GM12891 (cell line): Measurements from ENCODE around the gene ACVRL1.

Experiments
- DNase-seq: peaks from one replicate; pipeline ENCODE4 v3.0.0; 2011; ENCODE audit warnings: low spot score; ENCODE audit not compliant: insufficient read length
- FAIRE-seq: peaks from 2 replicates; lab custom pipeline; 2011; peaks lifted over from hg19 to GRCh38; lab: Jason Lieb, UNC
- PAX5 ChIP-seq: IDR thresholded peaks from 2 replicates; pipeline ENCODE4 v1.6.1; 2011; ENCODE audit warnings: low read length, moderate library complexity, mild to moderate bottlenecking; ENCODE audit not compliant: insufficient read depth, severe bottlenecking
- POLR2A ChIP-seq: IDR thresholded peaks from 2 replicates; pipeline ENCODE4 v1.6.1; 2011; ENCODE audit warnings: low read depth, low read length, control low read depth
- POLR2AphosphoS5 ChIP-seq: IDR thresholded peaks from 2 replicates; pipeline ENCODE4 v1.6.1; 2011; ENCODE audit warnings: low read depth, low read length, control low read depth
- POU2F2 ChIP-seq: IDR thresholded peaks from 2 replicates; pipeline ENCODE4 v1.6.1; 2011; ENCODE audit warnings: low read depth, mild to moderate bottlenecking, control low read depth, low read length, moderate library complexity
- SPI1 ChIP-seq: IDR thresholded peaks from 2 replicates; pipeline ENCODE4 v1.6.1; 2011; ENCODE audit warnings: low read depth, low read length, control low read depth
- TAF1 ChIP-seq: IDR thresholded peaks from 2 replicates; pipeline ENCODE4 v1.6.1; 2011; ENCODE audit warnings: low read depth, low read length, control low read depth

ACVRL1 gene

GRCh38 chr12:51895378-51896135 lies 11.7 kb upstream of the ACVRL1 start:
- DNase-seq (no peak), FAIRE-seq (no peak)
- TF ChIP-seq SPI1: no peak
- TF ChIP-seq POLR2A: no peak
- no peak for TF ChIP-seq POU2F2
- no peak for TF ChIP-seq POLR2AphosphoS5
- no peak for TF ChIP-seq TAF1
- TF ChIP-seq PAX5: no peak

- DNase-seq (no peak), FAIRE-seq (no peak)
- TF ChIP-seq PAX5: no peak
- no peak for TF ChIP-seq SPI1
- no peak for TF ChIP-seq TAF1
- no peak for TF ChIP-seq POLR2AphosphoS5
- TF ChIP-seq POU2F2: no peak
Measured at GRCh38 chr12:51896236-51896635, 11.1 kb upstream of the ACVRL1 start.

DNA sequence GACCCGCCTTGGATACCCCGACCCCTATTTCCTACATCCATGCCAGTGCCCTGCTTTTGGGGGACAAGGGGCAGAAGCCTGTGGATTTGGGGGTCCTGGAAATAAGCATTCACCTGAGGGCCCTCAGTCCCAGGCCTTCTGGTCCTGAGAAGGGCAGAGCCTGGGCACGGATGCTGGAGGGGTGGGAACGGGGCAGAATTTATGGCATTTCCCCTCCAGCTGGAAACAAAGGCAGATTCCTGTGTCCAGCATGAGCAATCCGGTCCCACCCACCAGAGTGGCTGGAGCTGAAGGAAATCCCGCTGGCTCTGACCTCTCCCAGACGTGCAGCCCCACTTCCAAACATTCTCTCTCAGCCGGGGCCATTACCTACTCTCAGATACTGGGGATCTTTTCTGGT lies 10.1 kb upstream of the ACVRL1 start:
- FAIRE-seq (no peak), DNase-seq (no peak)
- no peak for TF ChIP-seq POLR2AphosphoS5
- no peak for TF ChIP-seq TAF1
- TF ChIP-seq POLR2A: no peak
- no peak for TF ChIP-seq SPI1

DNA sequence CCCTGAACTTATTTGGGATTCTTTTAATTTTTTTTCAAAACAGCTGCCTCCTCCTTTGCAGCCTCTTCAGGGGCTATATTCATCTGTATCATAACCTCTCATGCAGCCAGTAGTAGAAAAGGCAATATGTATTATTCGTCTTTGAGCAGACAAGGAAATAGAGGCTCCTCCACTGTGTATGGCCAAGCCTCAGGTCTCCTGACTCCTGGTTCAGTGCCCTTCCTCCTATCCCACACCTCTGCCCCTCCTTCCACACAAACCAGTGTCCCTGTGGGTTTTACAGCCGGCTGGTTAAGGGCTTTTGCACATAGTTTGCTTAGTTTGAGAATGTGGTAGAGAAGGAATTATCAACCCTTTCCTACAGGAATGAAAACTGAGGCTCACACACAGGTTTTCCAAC lies 8.8 kb upstream of the ACVRL1 start:
- FAIRE-seq (no peak), DNase-seq (no peak)
- TF ChIP-seq POLR2A (no peak), PAX5 (no peak), POU2F2 (no peak), POLR2AphosphoS5 (no peak), TAF1 (no peak), SPI1 (no peak)

GRCh38 chr12:51898937-51899336 lies 8.4 kb upstream of the ACVRL1 start:
- DNase-seq (no peak), FAIRE-seq (no peak)
- TF ChIP-seq SPI1: no peak
- TF ChIP-seq POLR2AphosphoS5: no peak
- TF ChIP-seq PAX5: no peak
- TF ChIP-seq POLR2A: no peak
- TF ChIP-seq TAF1: no peak
- TF ChIP-seq POU2F2: no peak

DNA sequence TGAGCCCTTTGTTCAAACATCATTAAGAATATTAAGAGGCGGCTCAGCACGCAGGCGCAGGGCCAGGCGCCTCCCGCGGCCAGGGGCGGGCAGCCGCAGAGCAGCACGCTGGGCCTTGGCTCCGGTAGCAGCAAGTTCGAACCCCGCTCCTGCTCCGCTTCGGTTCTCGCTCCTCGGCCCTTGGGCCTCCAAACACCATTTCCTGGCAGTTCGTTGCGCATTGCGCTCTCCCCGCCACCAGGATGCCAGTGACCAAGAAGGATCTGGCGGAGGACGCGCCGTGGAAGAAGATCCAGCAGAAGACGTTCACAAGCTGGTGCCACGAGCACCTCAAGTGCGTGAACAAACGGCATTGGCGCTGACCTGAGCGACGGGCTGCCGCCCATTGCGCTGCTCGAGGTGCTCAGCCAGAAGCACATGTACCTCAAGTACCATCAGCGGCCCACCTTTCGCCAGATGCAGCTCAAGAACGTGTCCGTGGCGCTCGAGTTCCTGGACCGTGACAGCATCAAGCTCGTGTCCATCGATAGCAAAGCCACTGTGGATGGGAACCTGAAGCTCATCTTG lies 6.9 kb upstream of the ACVRL1 start:
- DNase-seq (no peak), FAIRE-seq (no peak)
- TF ChIP-seq POU2F2: no peak
- TF ChIP-seq POLR2A: no peak
- no peak for TF ChIP-seq POLR2AphosphoS5
- TF ChIP-seq PAX5: no peak
- no peak for TF ChIP-seq SPI1

DNA sequence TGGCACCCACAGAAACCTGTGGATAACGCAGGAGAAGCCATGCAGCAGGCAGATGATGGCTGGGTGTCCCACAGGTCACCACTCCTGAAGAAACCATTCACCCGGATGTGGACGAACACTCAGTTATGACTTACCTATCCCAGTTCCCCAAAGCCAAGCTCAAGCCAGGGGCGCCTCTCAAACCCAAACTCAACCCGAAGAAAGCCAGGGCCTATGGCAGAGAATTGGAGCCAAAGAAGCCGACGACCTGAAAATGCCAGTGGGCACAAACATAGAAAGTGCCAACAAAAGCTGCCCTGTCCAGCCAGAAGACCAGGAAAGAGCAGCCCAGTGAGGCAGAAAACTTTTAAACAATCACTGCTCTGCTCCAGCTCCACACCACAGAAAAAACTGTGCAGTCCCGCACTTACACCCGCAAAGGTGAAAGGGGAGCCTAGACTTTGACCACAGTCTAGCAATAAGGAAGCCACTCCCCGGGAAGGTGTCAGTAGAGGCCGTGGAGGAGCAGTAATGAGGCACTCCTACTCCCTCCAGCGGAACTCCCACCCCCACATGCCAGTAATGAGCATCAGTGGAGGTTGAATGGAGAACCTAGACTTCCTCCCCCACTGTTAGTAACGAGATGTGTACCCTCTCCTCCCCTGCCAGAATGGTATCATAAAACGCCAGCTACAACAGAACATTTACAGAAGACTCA lies 6.0 kb upstream of the ACVRL1 start:
- FAIRE-seq (no peak), DNase-seq (no peak)
- TF ChIP-seq PAX5 (no peak), TAF1 (no peak), SPI1 (no peak), POLR2AphosphoS5 (no peak), POLR2A (no peak), POU2F2 (no peak)

GRCh38 chr12:51901881-51902280 lies 5.4 kb upstream of the ACVRL1 start:
- TF ChIP-seq POLR2A: no peak
- TF ChIP-seq POU2F2: no peak
- TF ChIP-seq PAX5: no peak
- no peak for TF ChIP-seq SPI1
- TF ChIP-seq TAF1: no peak
- no peak for TF ChIP-seq POLR2AphosphoS5
- DNase-seq: no peak
- no peak for FAIRE-seq

GRCh38 chr12:51904951-51905470 lies 2.3 kb upstream of the ACVRL1 start:
- no peak for FAIRE-seq
- DNase-seq: no peak
- TF ChIP-seq POLR2A (no peak), PAX5 (no peak), POU2F2 (no peak), POLR2AphosphoS5 (no peak), TAF1 (no peak), SPI1 (no peak)
